HepG2 (cell line): ENCODE results near the gene ERP27. TPM values are rescaled to one million over a fixed set of nuclear protein-coding genes. Genes with fewer than 3 reads are reported as not detected.

Experiments used
- EED ChIP-seq: sonication (generic); formaldehyde crosslinking; IDR thresholded peaks from 2 replicates; pipeline ENCODE4 v1.5.0; 2020; ENCODE audit warnings: mild to moderate bottlenecking, missing genetic modification reagents
- GABPA ChIP-seq, 2 experiments: IDR thresholded peaks; 2 replicates each; pipeline ENCODE4 v1.6.1; 2011 to 2016; ENCODE audit warnings: low read depth in 2 of 2, low read length in 1 of 2, missing biosample characterization in 1 of 2, missing genetic modification characterization in 1 of 2
- NFYB ChIP-seq: sonication (generic); formaldehyde crosslinking; IDR thresholded peaks from 2 replicates; pipeline ENCODE4 v1.4.0; 2020; ENCODE audit warnings: missing genetic modification reagents
- RBM39 ChIP-seq: fragments of 200-400 bp; formaldehyde crosslinking; IDR thresholded peaks from one replicate; pipeline ENCODE4 v1.6.1; 2018; ENCODE audit warnings: antibody characterized with exemption, mild to moderate bottlenecking, low read depth, low read length; ENCODE audit not compliant: poor library complexity, severe bottlenecking
- SMAD3 ChIP-seq: sonication (generic); formaldehyde crosslinking; IDR thresholded peaks from 2 replicates; pipeline ENCODE4 v1.4.0; 2020; ENCODE audit warnings: missing genetic modification reagents
- SRF ChIP-seq: IDR thresholded peaks from 2 replicates; pipeline ENCODE4 v1.6.1; 2011; ENCODE audit warnings: mild to moderate bottlenecking, low read depth, low read length, moderate library complexity
- ZNF496 ChIP-seq: sonication (generic); formaldehyde crosslinking; IDR thresholded peaks from 2 replicates; pipeline ENCODE4 v1.8.1; 2023; ENCODE audit warnings: mild to moderate bottlenecking, moderate library complexity, missing genetic modification reagents; ENCODE audit not compliant: insufficient replicate concordance
- polyA plus RNA-seq, 8 experiments: library from polyadenylated mRNA; depleted of rRNA in 3 of 8; stranded (reverse) in 7 of 8; unstranded in 1 of 8; fragments of >200 nt; fragmentation: Illumina TruSeq in 4 of 8; extraction: Trizol in 4 of 8; gene quantifications; 2 replicates each; pipeline versions ENCODE4 v1.2.1 to v1.2.3, GENCODE V29; 2011 to 2016; ENCODE audit warnings: low read depth in 4 of 8, missing spikeins in 1 of 8, mixed read lengths in 1 of 8; ENCODE audit not compliant: insufficient read depth in 1 of 8
- total RNA-seq, 5 experiments: library from RNA; depleted of rRNA; stranded (reverse); fragments of >200 nt; fragmentation: Illumina TruSeq; extraction: Trizol; gene quantifications; 2 replicates each; pipeline ENCODE4 v1.2.3, GENCODE V29; 2016; ENCODE audit warnings: low read depth in 1 of 5
- TF ChIP-seq, protein P1 (sequence below): sonication (generic); formaldehyde crosslinking; IDR thresholded peaks from 2 replicates; pipeline ENCODE4 v1.5.0; 2020; ENCODE audit warnings: mild to moderate bottlenecking, missing genetic modification reagents
- TF ChIP-seq, protein P2 (sequence below): sonication (generic); formaldehyde crosslinking; IDR thresholded peaks from 2 replicates; pipeline ENCODE4 v1.5.0; 2020; ENCODE audit warnings: missing genetic modification reagents
- TF ChIP-seq, protein P3 (sequence below): sonication (generic); formaldehyde crosslinking; IDR thresholded peaks from 2 replicates; pipeline ENCODE4 v1.4.0; 2020; ENCODE audit warnings: mild to moderate bottlenecking, low read depth, missing genetic modification reagents
- TF ChIP-seq, protein P4 (sequence below), 2 experiments: sonication (generic) in 1 of 2; formaldehyde crosslinking in 1 of 2; IDR thresholded peaks; 2 replicates each; pipeline versions ENCODE4 v1.5.1 to v1.6.1; 2011 to 2020; ENCODE audit warnings: borderline replicate concordance in 1 of 2, low read depth in 1 of 2, low read length in 1 of 2, mild to moderate bottlenecking in 1 of 2, missing genetic modification reagents in 1 of 2, moderate library complexity in 1 of 2

The ERP27 gene
- total and polyA plus RNA-seq, 2 of the 13 experiments (the other 11 are each of a cell fraction or from before 2014, with no cell fraction given): 1.8 to 6.6 TPM

DNA sequence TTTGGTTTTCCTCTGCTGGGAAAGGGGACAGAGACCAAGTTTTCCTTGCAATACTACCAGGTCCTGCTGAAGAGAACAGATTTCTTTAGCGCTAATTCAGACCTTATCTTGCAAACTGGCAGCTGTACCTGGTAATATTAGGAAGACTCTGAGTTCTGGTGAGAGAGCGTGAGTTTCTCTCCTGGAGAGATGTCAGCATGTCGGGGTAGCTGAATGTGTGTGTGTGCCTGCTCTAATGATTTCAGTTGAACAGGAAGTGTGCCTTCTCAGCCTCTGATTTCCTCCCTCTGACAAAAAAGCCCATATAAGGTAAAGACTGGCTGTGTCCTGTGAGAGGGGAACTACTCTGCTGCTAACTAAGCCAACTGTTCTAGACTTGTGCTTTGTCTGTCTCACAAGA lies 10.3 kb upstream of the ERP27 start (continued):
- TF ChIP-seq, protein P1, sequence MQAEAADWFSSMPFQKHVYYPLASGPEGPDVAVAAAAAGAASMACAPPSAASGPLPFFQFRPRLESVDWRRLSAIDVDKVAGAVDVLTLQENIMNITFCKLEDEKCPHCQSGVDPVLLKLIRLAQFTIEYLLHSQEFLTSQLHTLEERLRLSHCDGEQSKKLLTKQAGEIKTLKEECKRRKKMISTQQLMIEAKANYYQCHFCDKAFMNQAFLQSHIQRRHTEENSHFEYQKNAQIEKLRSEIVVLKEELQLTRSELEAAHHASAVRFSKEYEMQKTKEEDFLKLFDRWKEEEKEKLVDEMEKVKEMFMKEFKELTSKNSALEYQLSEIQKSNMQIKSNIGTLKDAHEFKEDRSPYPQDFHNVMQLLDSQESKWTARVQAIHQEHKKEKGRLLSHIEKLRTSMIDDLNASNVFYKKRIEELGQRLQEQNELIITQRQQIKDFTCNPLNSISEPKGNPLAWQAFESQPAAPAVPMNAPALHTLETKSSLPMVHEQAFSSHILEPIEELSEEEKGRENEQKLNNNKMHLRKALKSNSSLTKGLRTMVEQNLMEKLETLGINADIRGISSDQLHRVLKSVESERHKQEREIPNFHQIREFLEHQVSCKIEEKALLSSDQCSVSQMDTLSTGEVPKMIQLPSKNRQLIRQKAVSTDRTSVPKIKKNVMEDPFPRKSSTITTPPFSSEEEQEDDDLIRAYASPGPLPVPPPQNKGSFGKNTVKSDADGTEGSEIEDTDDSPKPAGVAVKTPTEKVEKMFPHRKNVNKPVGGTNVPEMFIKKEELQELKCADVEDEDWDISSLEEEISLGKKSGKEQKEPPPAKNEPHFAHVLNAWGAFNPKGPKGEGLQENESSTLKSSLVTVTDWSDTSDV (CRISPR knock-in tag): no peak
- TF ChIP-seq, protein P2, sequence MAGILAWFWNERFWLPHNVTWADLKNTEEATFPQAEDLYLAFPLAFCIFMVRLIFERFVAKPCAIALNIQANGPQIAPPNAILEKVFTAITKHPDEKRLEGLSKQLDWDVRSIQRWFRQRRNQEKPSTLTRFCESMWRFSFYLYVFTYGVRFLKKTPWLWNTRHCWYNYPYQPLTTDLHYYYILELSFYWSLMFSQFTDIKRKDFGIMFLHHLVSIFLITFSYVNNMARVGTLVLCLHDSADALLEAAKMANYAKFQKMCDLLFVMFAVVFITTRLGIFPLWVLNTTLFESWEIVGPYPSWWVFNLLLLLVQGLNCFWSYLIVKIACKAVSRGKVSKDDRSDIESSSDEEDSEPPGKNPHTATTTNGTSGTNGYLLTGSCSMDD (CRISPR knock-in tag): no peak
- TF ChIP-seq EED (no peak), ZNF496 (CRISPR knock-in tag) (no peak), SMAD3 (no peak), GABPA (IDR thresholded peaks at IDR 0.05; ENCODE audit: low read depth, low read length) (no peak), GABPA (CRISPR knock-in tag; IDR thresholded peaks at IDR 0.05; ENCODE audit: low read depth) (peak; percentile 72), RBM39 (no peak), SRF (peak; percentile 83), NFYB (CRISPR knock-in tag) (no peak)
- TF ChIP-seq, protein P3, sequence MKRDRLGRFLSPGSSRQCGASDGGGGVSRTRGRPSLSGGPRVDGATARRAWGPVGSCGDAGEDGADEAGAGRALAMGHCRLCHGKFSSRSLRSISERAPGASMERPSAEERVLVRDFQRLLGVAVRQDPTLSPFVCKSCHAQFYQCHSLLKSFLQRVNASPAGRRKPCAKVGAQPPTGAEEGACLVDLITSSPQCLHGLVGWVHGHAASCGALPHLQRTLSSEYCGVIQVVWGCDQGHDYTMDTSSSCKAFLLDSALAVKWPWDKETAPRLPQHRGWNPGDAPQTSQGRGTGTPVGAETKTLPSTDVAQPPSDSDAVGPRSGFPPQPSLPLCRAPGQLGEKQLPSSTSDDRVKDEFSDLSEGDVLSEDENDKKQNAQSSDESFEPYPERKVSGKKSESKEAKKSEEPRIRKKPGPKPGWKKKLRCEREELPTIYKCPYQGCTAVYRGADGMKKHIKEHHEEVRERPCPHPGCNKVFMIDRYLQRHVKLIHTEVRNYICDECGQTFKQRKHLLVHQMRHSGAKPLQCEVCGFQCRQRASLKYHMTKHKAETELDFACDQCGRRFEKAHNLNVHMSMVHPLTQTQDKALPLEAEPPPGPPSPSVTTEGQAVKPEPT (CRISPR knock-in tag): no peak
- TF ChIP-seq, protein P4, sequence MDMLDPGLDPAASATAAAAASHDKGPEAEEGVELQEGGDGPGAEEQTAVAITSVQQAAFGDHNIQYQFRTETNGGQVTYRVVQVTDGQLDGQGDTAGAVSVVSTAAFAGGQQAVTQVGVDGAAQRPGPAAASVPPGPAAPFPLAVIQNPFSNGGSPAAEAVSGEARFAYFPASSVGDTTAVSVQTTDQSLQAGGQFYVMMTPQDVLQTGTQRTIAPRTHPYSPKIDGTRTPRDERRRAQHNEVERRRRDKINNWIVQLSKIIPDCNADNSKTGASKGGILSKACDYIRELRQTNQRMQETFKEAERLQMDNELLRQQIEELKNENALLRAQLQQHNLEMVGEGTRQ (IDR thresholded peaks at IDR 0.05; ENCODE audit: low read depth, low read length): no peak
- TF ChIP-seq, protein P4 (CRISPR knock-in tag; IDR thresholded peaks at IDR 0.05; ENCODE audit: borderline replicate concordance): peak; percentile 19; the same call in 1 of the 2 replicates
